Effector memory CD8-positive, alpha-beta T cell (primary cell): ENCODE data around the gene PSMD2.

ENCODE experiments used
- ATAC-seq: fragments of 150-1000 bp; cut with Tn5 transposase; replicated peaks from 2 replicates; pipeline ENCODE4 v1.10.0; 2021; ENCODE audit warnings: mild to moderate bottlenecking, moderate library complexity
- DNase-seq, 3 experiments: peaks; one replicate each; pipeline ENCODE4 v3.0.0; 2021
- H3K27ac Mint-ChIP-seq, 2 donors: one replicate each; pipeline ENCODE4 v1.8.0; 2022; ENCODE audit warnings: mild to moderate bottlenecking in 2 of 2, mixed read lengths in 2 of 2, moderate library complexity in 2 of 2
- H3K27me3 Mint-ChIP-seq, 2 donors: one replicate each; pipeline ENCODE4 v1.8.0; 2022; ENCODE audit warnings: mixed read lengths in 2 of 2
- H3K36me3 Mint-ChIP-seq: one replicate; pipeline ENCODE4 v1.8.0; 2022; ENCODE audit warnings: mild to moderate bottlenecking, moderate library complexity, mixed read lengths; ENCODE audit not compliant: insufficient read depth
- H3K4me1 Mint-ChIP-seq, 2 donors: one replicate each; pipeline ENCODE4 v1.8.0; 2022; ENCODE audit warnings: low read depth in 2 of 2, mixed read lengths in 2 of 2
- H3K4me3 Mint-ChIP-seq, 2 donors: one replicate each; pipeline ENCODE4 v1.8.0; 2022; ENCODE audit warnings: mild to moderate bottlenecking in 2 of 2, mixed read lengths in 2 of 2, moderate library complexity in 2 of 2
- H3K9me3 Mint-ChIP-seq, 2 donors: one replicate each; pipeline ENCODE4 v1.8.0; 2022; ENCODE audit warnings: mixed read lengths in 2 of 2

The PSMD2 gene

DNA sequence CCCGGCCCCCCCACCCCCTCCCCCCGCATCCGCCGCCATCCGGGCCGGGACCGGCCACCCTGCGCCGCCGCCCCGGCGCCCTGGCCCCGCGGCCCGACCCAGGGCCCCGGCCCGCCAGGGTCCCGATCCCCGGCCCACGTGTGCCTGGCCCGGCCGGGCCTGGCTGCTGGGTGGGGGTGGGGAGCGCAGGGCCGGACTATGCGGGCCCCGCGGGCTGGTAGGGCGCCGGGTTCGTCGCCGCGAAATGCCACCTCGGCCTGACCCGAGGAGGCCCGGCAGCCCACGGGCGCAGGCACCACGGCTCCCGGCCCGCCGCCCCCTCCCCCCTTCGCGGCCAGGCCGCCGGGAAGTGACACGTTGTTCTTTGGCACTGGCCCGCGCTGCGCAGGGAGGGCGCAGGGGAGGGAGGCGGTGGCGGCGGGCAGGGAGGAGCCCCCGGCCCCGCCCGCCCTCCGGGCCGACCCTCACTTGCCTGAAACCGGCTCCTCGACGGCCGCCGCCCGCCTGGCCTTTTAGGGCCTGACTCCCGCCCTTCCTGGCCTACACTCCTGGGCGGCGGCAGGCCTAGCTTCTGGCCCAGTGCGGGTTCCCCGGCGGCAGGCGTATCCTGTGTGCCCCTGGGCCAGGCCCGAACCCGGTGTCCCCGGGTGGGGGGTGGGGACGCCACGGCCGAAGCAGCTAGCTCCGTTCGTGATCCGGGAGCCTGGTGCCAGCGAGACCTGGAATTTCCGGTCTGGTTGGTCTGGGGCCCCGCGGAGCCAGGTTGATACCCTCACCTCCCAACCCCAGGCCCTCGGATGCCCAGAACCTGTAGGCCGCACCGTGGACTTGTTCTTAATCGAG, 15.9 kb downstream of the PSMD2 start:
- peak overlapping the region; percentile 75 to 81 for H3K4me3 Mint-ChIP-seq
- peaks cover 31 to 38% of the 10 kb centered on the region in 2 donors for H3K4me1 Mint-ChIP-seq
- ATAC-seq (peak; percentile 71), DNase-seq (peak; percentile 68 to 74 (median 73))
- H3K27ac Mint-ChIP-seq = peak overlapping the region; percentile 77 to 93
- no peaks in the 10 kb centered on the region for H3K27me3 Mint-ChIP-seq
- H3K36me3 Mint-ChIP-seq = peaks cover 46% of the 10 kb centered on the region
- no peaks in the 10 kb centered on the region for H3K9me3 Mint-ChIP-seq

DNA sequence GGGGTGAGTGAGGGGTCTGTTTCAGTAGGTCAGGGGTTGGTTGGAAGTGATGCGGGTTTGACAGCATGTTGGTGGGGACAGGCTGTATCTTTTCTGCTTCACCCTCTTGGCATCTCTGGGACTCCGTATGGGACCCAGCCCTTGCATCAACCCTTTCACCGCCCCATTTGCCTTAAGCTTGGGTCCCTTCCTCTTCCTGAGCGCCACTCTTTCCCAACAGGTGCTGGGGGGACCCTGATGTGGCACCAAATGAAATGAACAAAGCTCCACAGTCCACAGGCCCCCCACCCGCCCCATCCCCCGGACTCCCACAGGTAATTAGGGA, 16.5 kb downstream of the PSMD2 start:
- Mint-ChIP-seq H3K27me3 (no peaks in the 10 kb centered on the region), H3K4me3 (peak overlapping the region; percentile 63 to 71), H3K36me3 (peaks cover 45% of the 10 kb centered on the region), H3K4me1 (peaks cover 31 to 38% of the 10 kb centered on the region in 2 donors), H3K9me3 (no peaks in the 10 kb centered on the region), H3K27ac (peak overlapping the region; percentile 77 to 93)
- DNase-seq (no peak), ATAC-seq (no peak)

DNA sequence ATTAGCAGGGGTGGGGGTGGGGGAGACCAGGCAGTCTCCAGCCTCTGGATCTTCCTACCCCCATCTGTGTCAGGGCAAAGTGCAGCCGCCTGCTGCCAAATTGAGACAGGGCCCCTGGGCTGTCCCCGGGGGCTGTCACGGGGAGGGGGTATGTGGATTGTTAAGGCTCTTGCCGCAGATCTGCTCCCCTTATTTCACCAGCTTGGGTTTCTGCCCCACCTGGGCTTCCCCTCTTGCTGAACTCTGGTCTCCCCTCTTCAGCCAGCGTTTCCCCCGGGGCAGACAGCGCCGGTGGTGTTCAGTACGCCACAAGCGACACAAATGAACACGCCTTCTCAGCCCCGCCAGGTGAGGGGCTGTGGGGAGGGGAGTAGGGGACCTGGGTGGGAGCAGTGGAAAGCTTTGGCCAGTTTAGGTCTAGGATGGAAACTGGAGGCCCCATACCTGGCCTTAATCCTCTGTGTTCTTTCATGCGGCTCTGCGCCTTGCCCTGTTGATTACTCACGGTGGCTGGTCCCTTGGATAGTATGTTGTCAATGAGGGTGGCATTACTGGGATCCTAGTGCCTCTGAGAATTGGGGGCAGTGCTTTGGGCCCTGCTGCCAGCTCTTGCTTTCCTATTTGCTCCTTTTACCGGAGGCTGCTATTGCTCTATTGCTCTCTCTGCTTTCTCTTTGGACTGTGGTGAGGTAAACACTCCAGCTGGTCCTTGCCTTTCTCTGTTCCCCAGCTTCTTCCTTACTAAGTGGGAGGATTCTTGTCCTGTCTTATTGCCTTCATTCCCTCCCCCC, 17.0 kb downstream of the PSMD2 start:
- peaks cover 50% of the 10 kb centered on the region for H3K36me3 Mint-ChIP-seq
- no peak for ATAC-seq
- peak overlapping the region; percentile 77 to 93 for H3K27ac Mint-ChIP-seq
- no peaks in the 10 kb centered on the region for H3K9me3 Mint-ChIP-seq
- H3K4me1 Mint-ChIP-seq = peaks cover 31 to 38% of the 10 kb centered on the region in 2 donors
- peak overlapping the region; percentile 63 to 71 for H3K4me3 Mint-ChIP-seq
- peak in 1 of 3 experiments; percentile 23 for DNase-seq
- H3K27me3 Mint-ChIP-seq = no peaks in the 10 kb centered on the region

DNA sequence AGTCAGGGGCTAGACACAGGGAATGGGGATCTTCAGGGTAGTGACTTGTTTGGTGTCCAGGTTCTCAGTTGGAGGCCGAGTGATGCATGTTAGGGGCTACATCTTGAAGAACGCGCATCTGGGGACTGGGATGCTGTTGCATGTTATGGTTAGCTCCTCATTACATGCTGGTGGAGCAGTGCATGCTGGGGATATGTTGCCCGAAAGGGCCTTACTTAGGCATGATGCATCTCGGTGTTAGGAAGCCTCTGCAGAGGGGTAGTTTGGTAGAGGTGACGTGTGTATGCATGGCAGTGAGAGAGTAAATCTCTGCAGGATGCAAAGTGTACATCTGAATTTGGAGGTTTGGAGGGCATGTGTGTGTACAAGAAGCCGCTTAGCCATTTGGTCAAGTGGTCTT, 17.8 kb downstream of the PSMD2 start:
- Mint-ChIP-seq H3K27me3 (no peaks in the 10 kb centered on the region), H3K4me1 (peaks cover 34 to 38% of the 10 kb centered on the region in 2 donors), H3K4me3 (peak overlapping the region; percentile 63 to 71), H3K36me3 (peaks cover 56% of the 10 kb centered on the region), H3K27ac (peak overlapping the region; percentile 77 to 93), H3K9me3 (no peaks in the 10 kb centered on the region)
- DNase-seq (no peak), ATAC-seq (no peak)

DNA sequence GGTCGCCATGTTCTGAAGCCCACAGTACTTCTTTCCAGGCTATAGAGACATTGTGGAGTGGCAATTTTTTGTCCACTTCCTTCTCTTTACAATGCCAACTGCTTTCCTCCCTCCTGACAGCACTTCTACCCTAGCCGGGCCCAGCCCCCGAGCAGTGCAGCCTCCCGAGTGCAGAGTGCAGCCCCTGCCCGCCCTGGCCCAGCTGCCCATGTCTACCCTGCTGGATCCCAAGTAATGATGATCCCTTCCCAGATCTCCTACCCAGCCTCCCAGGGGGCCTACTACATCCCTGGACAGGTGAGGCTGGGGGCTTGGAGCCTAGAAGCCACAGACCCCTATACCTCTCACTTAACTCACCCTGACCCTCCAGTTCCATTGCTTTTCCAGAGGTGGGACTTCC, 18.2 kb downstream of the PSMD2 start:
- peaks cover 34 to 38% of the 10 kb centered on the region in 2 donors for H3K4me1 Mint-ChIP-seq
- no peaks in the 10 kb centered on the region for H3K27me3 Mint-ChIP-seq
- DNase-seq (no peak), ATAC-seq (no peak)
- H3K27ac Mint-ChIP-seq = peak overlapping the region; percentile 20 to 93
- H3K9me3 Mint-ChIP-seq = no peaks in the 10 kb centered on the region
- peak overlapping the region in 1 of 2 donors; percentile 71 for H3K4me3 Mint-ChIP-seq
- H3K36me3 Mint-ChIP-seq = peaks cover 60% of the 10 kb centered on the region

DNA sequence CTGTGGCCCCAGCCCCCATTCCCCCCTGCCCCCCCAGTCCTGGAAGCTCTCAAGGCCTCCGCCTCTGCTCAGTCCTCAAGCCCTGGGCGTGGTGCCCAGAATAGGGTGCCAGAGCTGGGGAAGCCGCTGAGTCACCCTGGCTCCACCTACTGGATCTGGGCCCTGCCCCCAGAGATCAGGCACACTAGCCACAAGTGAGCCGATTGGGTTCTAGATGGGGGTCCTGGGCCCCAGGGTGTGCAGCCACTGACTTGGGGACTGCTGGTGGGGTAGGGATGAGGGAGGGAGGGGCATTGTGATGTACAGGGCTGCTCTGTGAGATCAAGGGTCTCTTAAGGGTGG, 21.0 kb downstream of the PSMD2 start:
- Mint-ChIP-seq H3K27ac (no peak overlapping the region), H3K4me3 (no peak overlapping the region), H3K27me3 (no peaks in the 10 kb centered on the region), H3K9me3 (no peaks in the 10 kb centered on the region), H3K4me1 (peaks cover 36 to 37% of the 10 kb centered on the region in 2 donors), H3K36me3 (peaks cover 74% of the 10 kb centered on the region)
- ATAC-seq (no peak), DNase-seq (no peak)

DNA sequence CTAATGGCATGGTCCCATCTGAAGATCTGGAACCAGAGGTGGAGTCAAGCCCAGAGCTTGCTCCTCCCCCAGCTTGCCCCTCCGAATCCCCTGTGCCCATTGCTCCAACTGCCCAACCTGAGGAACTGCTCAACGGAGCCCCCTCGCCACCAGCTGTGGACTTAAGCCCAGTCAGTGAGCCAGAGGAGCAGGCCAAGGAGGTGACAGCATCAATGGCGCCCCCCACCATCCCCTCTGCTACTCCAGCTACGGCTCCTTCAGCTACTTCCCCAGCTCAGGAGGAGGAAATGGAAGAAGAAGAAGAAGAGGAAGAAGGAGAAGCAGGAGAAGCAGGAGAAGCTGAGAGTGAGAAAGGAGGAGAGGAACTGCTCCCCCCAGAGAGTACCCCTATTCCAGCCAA, 22.6 kb downstream of the PSMD2 start:
- no peaks in the 10 kb centered on the region for H3K9me3 Mint-ChIP-seq
- H3K4me3 Mint-ChIP-seq = no peak overlapping the region
- H3K36me3 Mint-ChIP-seq = peaks cover 75% of the 10 kb centered on the region
- peaks cover 25 to 28% of the 10 kb centered on the region in 2 donors for H3K4me1 Mint-ChIP-seq
- no peaks in the 10 kb centered on the region for H3K27me3 Mint-ChIP-seq
- DNase-seq = no peak
- no peak for ATAC-seq
- H3K27ac Mint-ChIP-seq = peak overlapping the region in 1 of 2 donors; percentile 57

DNA sequence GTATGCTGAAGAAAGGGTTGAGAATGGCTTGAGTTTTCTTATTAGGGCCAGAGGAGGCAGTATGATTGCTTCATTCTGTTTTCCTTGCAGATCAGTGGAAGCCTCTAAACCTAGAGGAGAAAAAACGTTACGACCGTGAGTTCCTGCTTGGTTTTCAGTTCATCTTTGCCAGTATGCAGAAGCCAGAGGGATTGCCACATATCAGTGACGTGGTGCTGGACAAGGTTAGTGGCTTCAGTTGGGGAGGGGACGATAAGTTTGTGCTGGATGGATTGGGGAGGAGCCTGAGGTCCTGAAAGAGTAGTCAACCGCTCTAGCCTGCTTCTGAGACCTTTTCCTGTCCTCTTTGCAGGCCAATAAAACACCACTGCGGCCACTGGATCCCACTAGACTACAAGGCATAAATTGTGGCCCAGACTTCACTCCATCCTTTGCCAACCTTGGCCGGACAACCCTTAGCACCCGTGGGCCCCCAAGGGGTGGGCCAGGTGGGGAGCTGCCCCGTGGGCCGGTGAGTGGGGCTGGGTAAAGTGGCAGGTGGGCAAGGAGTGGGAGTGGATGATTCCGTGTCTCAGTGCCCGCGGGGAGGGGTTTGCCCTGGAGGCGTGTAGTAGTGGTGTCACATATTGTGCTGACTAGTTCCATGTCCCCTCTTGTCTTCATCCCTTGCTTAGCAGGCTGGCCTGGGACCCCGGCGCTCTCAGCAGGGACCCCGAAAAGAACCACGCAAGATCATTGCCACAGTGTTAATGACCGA, 23.9 kb downstream of the PSMD2 start:
- Mint-ChIP-seq H3K36me3 (peaks cover 81% of the 10 kb centered on the region), H3K27me3 (no peaks in the 10 kb centered on the region), H3K9me3 (no peaks in the 10 kb centered on the region), H3K4me3 (no peak overlapping the region), H3K27ac (peak overlapping the region in 1 of 2 donors; percentile 8), H3K4me1 (peaks cover 14 to 16% of the 10 kb centered on the region in 2 donors)
- no peak for ATAC-seq
- no peak for DNase-seq

DNA sequence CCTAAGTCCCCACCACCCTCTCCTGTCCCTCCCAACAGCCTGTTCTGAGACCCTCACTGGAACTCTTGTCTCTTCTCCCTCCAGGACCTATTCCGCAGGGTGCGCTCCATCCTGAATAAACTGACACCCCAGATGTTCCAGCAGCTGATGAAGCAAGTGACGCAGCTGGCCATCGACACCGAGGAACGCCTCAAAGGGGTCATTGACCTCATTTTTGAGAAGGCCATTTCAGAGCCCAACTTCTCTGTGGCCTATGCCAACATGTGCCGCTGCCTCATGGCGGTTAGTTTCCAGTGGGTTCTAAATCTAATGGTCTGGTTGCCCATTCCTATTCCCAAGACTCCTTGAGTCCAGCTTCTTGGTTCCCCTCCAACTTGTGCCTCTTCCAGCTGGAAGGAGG, 24.7 kb downstream of the PSMD2 start:
- Mint-ChIP-seq H3K9me3 (no peaks in the 10 kb centered on the region), H3K36me3 (peaks cover 86% of the 10 kb centered on the region), H3K4me3 (no peak overlapping the region), H3K4me1 (peaks cover 12 to 16% of the 10 kb centered on the region in 2 donors), H3K27ac (peak overlapping the region; percentile 8 to 49), H3K27me3 (no peaks in the 10 kb centered on the region)
- no peak for DNase-seq
- ATAC-seq = no peak

DNA sequence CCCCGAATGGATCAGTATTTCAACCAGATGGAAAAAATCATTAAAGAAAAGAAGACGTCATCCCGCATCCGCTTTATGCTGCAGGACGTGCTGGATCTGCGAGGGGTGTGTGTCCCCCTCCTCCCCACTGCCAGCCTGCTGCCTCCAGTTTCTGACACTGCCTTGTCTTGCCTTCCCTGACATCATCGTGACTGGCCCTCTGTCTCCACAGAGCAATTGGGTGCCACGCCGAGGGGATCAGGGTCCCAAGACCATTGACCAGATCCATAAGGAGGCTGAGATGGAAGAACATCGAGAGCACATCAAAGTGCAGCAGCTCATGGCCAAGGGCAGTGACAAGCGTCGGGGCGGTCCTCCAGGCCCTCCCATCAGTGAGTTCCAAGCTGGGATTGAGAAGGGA, 26.2 kb downstream of the PSMD2 start:
- Mint-ChIP-seq H3K27me3 (no peaks in the 10 kb centered on the region), H3K27ac (peak overlapping the region in 1 of 2 donors; percentile 30), H3K4me1 (peaks cover 3 to 13% of the 10 kb centered on the region in 2 donors), H3K9me3 (no peaks in the 10 kb centered on the region), H3K4me3 (no peak overlapping the region), H3K36me3 (peaks cover 93% of the 10 kb centered on the region)
- no peak for ATAC-seq
- DNase-seq = no peak

DNA sequence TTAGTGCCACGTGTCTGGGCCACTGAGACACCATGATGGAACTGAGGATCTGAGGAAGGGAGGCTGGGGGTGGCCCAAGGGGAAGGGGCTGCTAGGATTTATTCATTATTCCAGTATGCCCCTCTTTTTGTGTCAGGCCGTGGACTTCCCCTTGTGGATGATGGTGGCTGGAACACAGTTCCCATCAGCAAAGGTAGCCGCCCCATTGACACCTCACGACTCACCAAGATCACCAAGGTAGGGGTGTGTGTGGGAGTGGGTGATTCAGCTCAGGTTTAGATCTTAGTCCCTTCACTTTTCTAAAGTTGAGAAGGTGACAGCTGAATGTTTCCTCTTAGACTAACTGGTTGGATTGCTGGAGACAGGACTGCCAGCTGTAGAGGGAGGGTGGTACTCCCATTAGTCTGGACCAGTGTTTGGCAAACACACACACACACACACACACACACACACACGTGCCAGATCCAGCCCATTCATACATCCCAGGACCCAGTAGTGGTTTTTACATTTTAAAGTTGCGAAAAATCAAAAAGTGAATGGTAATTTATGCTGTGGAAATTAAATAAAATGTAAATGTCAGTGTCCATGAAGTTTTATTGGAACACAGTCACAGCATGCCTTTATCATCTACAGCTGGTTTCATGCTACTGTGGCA, 26.8 kb downstream of the PSMD2 start:
- H3K9me3 Mint-ChIP-seq = no peaks in the 10 kb centered on the region
- DNase-seq (no peak), ATAC-seq (no peak)
- peaks cover 92% of the 10 kb centered on the region for H3K36me3 Mint-ChIP-seq
- no peak overlapping the region for H3K4me3 Mint-ChIP-seq
- H3K27ac Mint-ChIP-seq = no peak overlapping the region
- no peaks in the 10 kb centered on the region for H3K27me3 Mint-ChIP-seq
- peaks cover 3 to 13% of the 10 kb centered on the region in 2 donors for H3K4me1 Mint-ChIP-seq

DNA sequence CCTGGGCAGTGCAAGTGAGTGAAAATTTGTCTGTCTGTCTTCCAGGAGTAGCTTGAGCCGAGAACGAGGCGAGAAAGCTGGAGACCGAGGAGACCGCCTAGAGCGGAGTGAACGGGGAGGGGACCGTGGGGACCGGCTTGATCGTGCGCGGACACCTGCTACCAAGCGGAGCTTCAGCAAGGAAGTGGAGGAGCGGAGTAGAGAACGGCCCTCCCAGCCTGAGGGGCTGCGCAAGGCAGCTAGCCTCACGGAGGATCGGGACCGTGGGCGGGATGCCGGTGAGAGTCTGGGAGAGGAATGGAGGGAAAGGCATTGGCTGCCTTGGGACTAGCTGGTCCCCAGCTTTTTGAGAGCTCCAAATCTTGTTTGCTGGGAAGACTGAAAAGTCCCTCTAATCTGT, 28.1 kb downstream of the PSMD2 start:
- H3K4me1 Mint-ChIP-seq = peaks cover 8 to 10% of the 10 kb centered on the region in 2 donors
- H3K27me3 Mint-ChIP-seq = no peaks in the 10 kb centered on the region
- ATAC-seq (no peak), DNase-seq (no peak)
- H3K9me3 Mint-ChIP-seq = no peaks in the 10 kb centered on the region
- H3K27ac Mint-ChIP-seq = no peak overlapping the region
- H3K4me3 Mint-ChIP-seq = no peak overlapping the region
- H3K36me3 Mint-ChIP-seq = peaks cover 88% of the 10 kb centered on the region

DNA sequence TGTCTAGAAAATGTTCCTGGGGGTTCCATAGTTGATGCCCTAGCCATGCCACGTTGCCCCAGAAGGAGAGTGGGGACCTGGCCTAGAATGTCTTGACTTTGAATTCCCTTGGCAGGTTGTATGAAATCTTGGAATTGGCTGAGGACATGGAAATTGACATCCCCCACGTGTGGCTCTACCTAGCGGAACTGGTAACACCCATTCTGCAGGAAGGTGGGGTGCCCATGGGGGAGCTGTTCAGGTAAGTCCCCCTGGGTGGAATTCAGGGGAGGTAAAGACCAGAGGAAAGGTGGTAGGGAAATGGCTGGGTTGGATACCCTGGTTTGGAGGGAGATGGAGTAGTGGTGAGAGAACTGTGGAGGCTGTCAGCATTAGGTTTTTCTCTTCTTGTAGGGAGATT, 29.5 kb downstream of the PSMD2 start:
- ATAC-seq = no peak
- H3K36me3 Mint-ChIP-seq = peaks cover 90% of the 10 kb centered on the region
- H3K27me3 Mint-ChIP-seq = no peaks in the 10 kb centered on the region
- peak overlapping the region in 1 of 2 donors; percentile 8 for H3K4me3 Mint-ChIP-seq
- H3K4me1 Mint-ChIP-seq = peaks cover 9 to 10% of the 10 kb centered on the region in 2 donors
- peak overlapping the region in 1 of 2 donors; percentile 0 for H3K27ac Mint-ChIP-seq
- no peak for DNase-seq
- H3K9me3 Mint-ChIP-seq = no peaks in the 10 kb centered on the region
